Astrocyte of the hippocampus (primary cell): ENCODE measurements around the gene IL20RB.
A peak's percentile ranks its signal among the peaks of the same experiment; 100 is the strongest.
"Not testable (repeated sequence)": the region's sequence is repeated elsewhere in the genome, so short reads cannot be mapped to it uniquely, and the experiment has no call there.

Source experiments
- DNase-seq: peaks from one replicate; pipeline ENCODE4 v3.0.0; 2011; ENCODE audit warnings: low read depth, low spot score

Gene IL20RB

DNA sequence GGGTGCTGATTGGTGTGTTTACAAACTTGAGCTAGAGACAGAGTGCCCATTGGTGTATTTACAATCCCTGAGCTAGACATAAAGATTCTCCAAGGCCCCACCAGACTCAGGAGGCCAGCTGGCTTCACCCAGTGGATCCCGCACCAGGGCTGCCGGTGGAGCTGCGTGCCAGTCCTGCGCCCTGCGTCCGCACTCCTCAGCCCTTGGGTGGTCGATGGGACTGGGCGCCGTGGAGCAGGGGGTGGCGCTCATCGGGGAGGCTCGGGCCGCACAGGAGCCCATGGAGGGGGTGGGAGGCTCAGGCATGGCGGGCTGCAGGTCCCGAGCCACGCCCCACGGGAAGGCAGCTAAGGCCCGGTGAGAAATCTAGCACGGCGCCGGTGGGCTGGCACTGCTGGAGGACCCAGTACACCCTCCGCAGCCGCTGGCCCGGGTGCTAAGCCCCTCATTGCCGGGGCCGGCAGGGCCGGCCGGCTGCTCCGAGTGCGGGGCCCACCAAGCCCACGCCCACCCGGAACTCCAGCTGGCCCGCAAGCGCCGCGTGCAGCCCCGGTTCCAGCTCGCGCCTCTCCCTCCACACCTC lies 29.7 kb downstream of the IL20RB start:
- not testable (repeated sequence) for DNase-seq

- no peak for DNase-seq
These were observed 30.9 kb downstream of the IL20RB start for GRCh38 chr3:136988651-136989050.

- no peak for DNase-seq
These were observed 32.2 kb downstream of the IL20RB start for GRCh38 chr3:136989781-136990524.

DNA sequence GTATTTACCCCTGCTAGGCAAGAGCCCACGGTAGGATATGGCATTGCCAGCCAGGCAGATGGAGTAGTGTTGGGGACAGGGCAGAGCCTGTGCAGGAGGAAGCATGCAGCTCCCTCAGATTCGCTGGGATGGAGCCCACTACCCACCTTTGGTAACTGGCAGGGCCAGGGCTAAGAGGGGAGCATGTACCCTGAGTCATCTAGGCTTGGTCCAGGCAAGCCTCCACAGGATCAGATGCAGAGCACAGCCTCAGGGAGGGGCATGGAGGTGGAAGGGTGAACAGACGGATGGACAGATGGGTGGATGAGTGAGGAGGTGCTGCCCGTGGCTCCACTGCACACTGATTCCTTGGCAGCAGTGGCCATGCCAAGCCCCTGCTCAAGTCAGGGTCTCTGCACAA lies 33.0 kb downstream of the IL20RB start:
- no peak for DNase-seq

GRCh38 chr3:136992115-136992514 lies 34.3 kb downstream of the IL20RB start:
- no peak for DNase-seq

- peak; percentile 80 for DNase-seq
These were observed 37.2 kb downstream of the IL20RB start for GRCh38 chr3:136994772-136995516.

DNA sequence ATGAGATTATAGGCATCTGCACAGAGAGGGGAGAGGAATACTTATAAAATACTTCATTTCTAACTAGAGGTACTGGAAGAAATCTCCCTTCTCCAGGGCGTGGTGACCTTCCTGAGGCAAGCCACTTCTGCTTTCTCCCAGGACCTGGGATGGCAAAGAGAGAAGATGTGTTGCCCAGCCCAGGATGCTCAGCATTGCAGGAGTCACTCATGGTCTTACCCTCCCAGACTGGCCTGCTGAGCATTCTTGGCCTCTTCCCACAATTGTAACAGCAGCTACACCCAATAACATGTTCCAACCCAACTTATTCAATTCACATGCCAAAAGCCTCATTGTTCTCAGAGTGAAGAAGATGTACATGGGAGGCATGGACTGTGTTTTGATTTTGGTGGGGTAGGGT lies 37.9 kb downstream of the IL20RB start:
- no peak for DNase-seq

- DNase-seq, result no peak
These were observed 42.3 kb downstream of the IL20RB start for GRCh38 chr3:137000039-137000438.

DNA sequence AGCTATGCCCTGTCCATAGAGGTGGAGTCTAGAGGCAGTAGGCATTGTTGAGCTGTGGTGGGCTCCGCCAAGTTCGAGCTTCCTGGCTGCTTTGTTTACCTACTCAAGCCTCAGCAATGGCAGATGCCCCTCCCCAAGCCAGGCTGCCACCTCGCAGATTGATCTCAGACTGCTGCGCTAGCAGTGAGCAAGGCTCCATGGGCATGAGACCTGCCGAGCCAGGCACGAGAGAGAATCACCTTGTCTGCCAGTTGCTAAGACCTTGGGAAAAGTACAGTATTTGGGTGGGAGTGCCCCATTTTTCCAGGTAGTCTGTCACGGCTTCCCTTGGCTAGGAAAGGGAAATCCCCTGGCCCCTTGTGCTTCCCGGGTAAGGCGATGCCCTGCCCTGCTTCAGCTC lies 49.6 kb downstream of the IL20RB start:
- DNase-seq, result not testable (repeated sequence)

GRCh38 chr3:137008131-137008530 lies 50.3 kb downstream of the IL20RB start:
- no peak for DNase-seq

GRCh38 chr3:137008976-137009375 lies 51.2 kb downstream of the IL20RB start:
- DNase-seq, result no peak

DNA sequence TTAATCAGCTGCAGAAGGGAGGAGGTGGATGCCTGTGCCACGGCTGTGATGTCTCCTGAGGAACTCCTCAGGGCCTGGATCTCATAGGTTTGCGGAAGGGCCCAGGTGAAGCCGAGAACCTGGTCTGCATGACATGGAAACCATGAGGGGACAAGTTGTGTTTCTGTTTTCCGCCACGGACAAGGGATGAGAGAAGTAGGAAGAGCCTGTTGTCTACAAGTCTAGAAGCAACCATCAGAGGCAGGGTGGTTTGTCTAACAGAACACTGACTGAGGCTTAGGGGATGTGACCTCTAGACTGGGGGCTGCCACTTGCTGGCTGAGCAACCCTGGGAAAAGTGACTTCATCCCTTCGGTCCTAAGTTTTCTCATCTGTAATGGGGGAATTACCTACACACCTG lies 52.4 kb downstream of the IL20RB start:
- no peak for DNase-seq

DNA sequence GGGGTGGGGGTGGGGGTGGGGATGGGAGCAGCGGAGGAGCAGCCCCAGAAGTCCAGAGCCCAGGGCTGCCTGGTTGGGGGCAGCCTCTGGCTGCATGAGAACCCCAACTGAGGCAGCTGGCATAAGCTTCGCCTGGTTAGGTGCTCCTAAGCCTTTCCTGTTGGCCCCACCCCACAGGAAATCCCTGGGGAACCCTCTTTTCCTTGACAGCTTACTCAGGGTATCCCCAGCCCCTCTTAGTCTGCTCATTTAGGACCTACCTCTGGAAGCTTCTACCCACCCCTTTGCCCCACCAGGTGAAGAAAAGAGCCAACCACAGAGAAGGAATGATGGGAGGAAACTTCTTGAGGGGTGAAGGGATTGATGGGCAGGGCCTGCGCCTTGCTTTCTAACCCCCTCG lies 53.4 kb downstream of the IL20RB start:
- no peak for DNase-seq

GRCh38 chr3:137012097-137012501 lies 54.3 kb downstream of the IL20RB start:
- DNase-seq, result no peak

DNA sequence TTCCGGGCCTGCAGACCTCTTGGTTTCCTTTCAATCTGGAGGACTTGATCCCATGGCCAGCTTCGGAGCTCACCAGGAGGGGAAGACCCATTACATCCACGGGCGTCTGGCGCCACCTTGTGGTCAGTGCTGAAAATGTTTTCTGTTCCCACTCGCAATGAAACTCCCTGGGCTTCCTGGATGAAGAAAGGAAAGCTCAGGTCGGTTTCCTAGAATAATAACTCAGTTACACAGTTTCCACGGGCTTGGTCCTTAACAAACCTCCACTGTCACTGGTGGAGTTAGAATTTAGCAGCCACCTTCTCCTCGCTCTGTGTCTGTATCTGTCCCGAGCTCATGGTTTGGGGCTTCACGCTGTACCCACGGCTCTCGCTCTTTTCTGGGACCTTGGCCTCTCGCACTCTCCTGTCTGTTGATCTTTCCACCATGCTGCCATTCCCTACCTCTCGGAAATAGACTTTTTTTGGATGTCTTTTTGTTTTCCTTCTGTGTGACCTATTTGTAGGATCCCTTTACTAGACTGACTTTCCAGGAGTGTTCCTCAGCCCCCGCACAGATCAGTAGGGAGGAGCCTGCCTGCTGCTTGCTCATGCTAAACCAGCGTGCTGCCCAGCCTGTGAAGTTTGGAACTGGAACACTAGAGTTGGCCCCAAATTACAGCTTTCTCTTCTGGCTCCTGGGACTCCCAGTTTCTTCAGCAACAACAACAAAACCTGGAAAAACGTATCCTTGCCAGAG lies 56.3 kb downstream of the IL20RB start:
- peak; percentile 94 for DNase-seq

DNA sequence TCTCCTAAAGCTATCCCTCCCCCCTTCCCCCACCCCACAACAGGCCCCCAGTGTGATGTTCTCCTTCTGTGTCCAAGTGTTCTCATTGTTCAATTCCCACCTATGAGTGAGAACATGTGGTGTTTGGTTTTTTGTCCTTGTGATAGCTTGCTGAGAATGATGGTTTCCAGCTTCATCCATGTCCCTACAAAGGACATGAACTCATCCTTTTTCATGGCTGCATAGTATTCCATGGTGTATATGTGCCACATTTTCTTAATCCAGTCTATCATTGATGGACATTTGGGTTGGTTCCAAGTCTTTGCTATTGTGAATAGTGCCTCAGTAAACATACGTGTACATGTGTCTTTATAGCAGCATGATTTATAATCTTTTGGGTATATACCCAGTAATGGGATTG lies 59.5 kb downstream of the IL20RB start:
- DNase-seq, result not testable (repeated sequence)

DNA sequence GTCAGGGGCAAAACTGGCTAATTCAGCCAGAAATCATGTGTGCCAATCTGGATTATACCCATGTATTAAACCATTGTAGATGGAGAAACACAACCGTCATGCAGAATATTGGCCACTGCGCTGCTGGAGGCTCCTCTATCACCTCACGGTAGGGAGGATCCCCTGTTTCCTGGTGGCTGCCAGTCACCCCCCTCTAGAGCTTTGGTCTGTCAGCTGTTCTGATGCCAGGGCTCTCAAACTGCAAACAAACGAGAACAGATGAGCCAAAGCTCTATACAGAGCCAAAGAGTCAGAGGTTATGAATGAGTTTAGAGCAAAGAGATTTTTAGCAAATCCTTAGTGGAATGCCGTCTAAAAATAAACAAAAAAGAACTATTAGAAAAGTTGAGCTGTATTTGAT lies 62.5 kb downstream of the IL20RB start:
- DNase-seq, result no peak

DNA sequence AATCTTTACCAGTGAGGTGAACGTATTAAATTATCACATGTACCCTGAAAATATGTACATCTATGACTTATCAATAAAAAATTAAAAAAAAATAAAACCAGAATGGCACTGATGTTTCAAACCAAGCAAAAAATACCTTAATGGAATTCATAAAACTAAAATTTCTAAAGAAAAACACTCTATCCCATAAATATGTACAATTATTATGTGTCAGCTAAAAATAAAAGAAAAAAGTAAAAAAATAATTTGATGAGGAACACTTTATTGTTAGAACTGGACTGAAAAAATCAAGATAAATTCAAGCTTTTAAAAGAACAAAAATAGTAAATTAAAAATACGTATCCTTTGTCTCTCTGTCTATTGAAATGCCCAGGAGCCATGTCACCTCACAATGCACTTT lies 63.1 kb downstream of the IL20RB start:
- no peak for DNase-seq

- DNase-seq, result no peak
These were observed 66.6 kb downstream of the IL20RB start for GRCh38 chr3:137024348-137024747.

- no peak for DNase-seq
These were observed 68.9 kb downstream of the IL20RB start for GRCh38 chr3:137026701-137027100.

DNA sequence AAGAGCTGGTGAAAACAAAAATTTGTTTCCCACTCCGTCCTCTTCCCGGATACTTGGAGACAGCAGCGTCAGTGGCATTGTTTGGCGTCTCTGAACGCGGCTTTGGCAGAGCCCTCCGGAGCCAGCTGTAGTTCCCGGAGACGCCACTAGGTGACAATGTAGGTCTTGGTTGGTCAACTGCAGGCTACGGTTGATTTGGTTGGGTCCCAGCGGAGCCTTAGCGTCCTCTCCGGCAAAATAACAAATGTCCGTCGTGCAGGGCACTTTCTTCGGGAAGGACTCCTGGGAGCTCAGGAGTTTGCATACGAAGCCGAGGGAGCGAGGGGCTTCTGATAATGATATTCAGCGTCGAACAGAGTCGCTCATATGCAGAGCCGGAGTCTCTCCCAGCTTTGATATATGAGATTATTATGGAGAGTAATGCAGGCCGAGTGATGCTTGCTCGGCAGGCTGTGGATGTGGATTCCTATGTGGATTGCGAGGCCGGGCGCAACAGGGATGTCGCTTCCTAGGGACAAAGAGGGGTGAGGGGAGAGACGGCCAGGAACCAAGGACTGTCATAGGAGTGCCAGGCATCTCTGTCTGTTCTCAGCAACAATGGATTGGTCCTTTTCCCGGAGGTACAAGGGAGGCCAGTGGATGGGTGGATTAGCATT lies 74.8 kb downstream of the IL20RB start:
- DNase-seq, result peak; percentile 92

DNA sequence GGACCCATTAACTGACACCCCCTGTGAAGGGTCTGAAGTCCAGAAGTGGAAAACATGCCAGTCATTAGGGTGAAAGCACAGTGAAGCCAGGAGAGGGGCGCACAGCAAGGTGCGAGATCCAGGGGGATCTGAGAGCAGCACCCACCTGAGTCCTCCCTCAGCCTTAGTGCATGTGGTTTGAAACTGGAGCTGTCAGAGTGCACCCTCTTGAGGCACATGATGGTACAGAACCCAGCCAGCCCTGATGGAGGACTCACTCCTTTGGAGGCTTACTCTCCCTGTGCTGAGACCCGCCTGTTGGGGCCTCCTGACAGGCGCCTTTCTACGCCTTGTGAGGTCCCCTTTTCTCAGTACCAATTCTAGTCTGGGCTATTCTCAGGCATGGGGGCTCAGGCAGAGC lies 77.8 kb downstream of the IL20RB start:
- DNase-seq, result no peak
